PFSK-1 (cell line): ENCODE data around the gene CACNA1C.

ENCODE experiments used
- FOXP2 ChIP-seq: optimal IDR thresholded peaks from 2 replicates; pipeline ENCODE3; 2011; ENCODE audit warnings: borderline replicate concordance, control low read depth, inconsistent platforms; ENCODE audit not compliant: insufficient read depth; ENCODE audit errors: extremely low read length, extremely low read depth
- POLR2AphosphoS5 ChIP-seq: IDR thresholded peaks from 2 replicates; pipeline ENCODE4 v1.6.1; 2012; ENCODE audit warnings: low read depth, mild to moderate bottlenecking, control low read depth, low read length, moderate library complexity
- REST ChIP-seq, 2 experiments: IDR thresholded peaks; 2 replicates each; pipeline versions ENCODE4 v1.6.1 to v1.8.0; 2011 to 2012; ENCODE audit warnings: low read depth in 2 of 2, low read length in 2 of 2, control low read depth in 1 of 2, inconsistent platforms in 1 of 2, mild to moderate bottlenecking in 1 of 2, moderate library complexity in 1 of 2; ENCODE audit not compliant: insufficient read depth in 1 of 2
- SIN3A ChIP-seq: IDR thresholded peaks from 2 replicates; pipeline ENCODE4 v1.6.1; 2012; ENCODE audit warnings: mild to moderate bottlenecking, low read length, moderate library complexity, borderline replicate concordance; ENCODE audit not compliant: insufficient read depth
- TAF1 ChIP-seq: IDR thresholded peaks from 2 replicates; pipeline ENCODE4 v1.6.1; 2012; ENCODE audit warnings: low read length, control low read depth, borderline replicate concordance; ENCODE audit not compliant: insufficient read depth

Gene CACNA1C

GRCh38 chr12:2348482-2348852, 295.7 kb downstream of the CACNA1C start:
- TF ChIP-seq POLR2AphosphoS5 = no peak
- TF ChIP-seq REST (IDR thresholded peaks at IDR 0.05; ENCODE audit: insufficient read depth in 1 of 2, low read depth in 2 of 2, low read length in 2 of 2) = no peak
- no peak for TF ChIP-seq SIN3A
- TF ChIP-seq FOXP2 = no peak
- TF ChIP-seq TAF1 = no peak

DNA sequence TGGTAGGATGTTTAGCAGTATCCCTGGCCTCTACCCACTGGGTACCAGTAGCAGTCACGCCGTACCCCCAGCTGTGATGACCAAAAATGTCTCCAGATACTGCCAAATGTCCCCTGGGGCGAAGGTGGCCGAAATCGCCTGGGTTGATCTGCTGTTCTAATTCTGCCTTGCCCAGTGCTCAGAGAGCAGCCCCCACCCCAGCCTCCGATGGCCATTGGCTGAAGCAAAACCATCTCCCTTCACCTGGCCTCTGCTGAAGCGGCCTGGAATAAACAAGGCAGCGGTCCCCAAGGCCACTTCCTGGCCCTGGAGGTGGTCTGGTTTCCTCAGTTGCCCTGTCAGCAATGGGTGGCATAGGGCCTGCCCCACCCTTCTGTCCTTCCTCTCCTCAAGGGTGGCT, 298.4 kb downstream of the CACNA1C start:
- TF ChIP-seq TAF1 (no peak), POLR2AphosphoS5 (no peak), REST (IDR thresholded peaks at IDR 0.05; ENCODE audit: insufficient read depth in 1 of 2, low read depth in 2 of 2, low read length in 2 of 2) (no peak), FOXP2 (no peak), SIN3A (no peak)

DNA sequence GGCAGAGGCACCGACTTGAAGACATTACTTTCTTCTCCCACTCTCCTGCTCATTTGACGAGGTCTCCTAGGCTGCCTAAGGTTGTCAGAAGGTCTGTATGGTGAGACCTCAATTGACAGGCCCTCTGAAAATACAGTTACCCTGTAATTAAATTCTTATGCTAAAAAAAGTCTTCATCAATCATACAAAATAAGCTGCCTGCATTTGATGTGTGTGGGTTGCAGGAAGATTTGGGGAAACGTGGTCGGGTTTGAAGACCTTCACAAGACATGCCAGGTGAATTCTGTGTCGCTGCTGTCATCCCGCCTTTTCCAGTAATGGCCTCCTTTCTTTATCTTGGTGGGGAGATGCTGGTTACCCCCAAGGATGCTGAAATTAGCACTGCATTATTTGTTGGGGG, 299.4 kb downstream of the CACNA1C start:
- TF ChIP-seq POLR2AphosphoS5 (no peak), FOXP2 (no peak), SIN3A (no peak), REST (IDR thresholded peaks at IDR 0.05; ENCODE audit: insufficient read depth in 1 of 2, low read depth in 2 of 2, low read length in 2 of 2) (no peak), TAF1 (no peak)

GRCh38 chr12:2353281-2353680, 300.5 kb downstream of the CACNA1C start:
- TF ChIP-seq FOXP2 (no peak), TAF1 (no peak), REST (IDR thresholded peaks at IDR 0.05; ENCODE audit: insufficient read depth in 1 of 2, low read depth in 2 of 2, low read length in 2 of 2) (no peak), POLR2AphosphoS5 (no peak), SIN3A (no peak)

GRCh38 chr12:2353691-2354090, 300.9 kb downstream of the CACNA1C start:
- TF ChIP-seq POLR2AphosphoS5 = no peak
- TF ChIP-seq REST (IDR thresholded peaks at IDR 0.05; ENCODE audit: insufficient read depth in 1 of 2, low read depth in 2 of 2, low read length in 2 of 2) = no peak
- no peak for TF ChIP-seq SIN3A
- no peak for TF ChIP-seq TAF1
- TF ChIP-seq FOXP2 = no peak
